C4-2B (cell line): ENCODE data around the gene MBD3.

Experiments used
- ZFX ChIP-seq: fragments of 450-650 bp; IDR thresholded peaks from 2 replicates; pipeline ENCODE4 v1.6.1; 2017
- TF ChIP-seq, protein P1 (sequence below): fragments of 450-650 bp; conservative IDR thresholded peaks from 2 replicates; pipeline ENCODE4 v1.5.1; 2017; ENCODE audit warnings: mild to moderate bottlenecking

DNA sequence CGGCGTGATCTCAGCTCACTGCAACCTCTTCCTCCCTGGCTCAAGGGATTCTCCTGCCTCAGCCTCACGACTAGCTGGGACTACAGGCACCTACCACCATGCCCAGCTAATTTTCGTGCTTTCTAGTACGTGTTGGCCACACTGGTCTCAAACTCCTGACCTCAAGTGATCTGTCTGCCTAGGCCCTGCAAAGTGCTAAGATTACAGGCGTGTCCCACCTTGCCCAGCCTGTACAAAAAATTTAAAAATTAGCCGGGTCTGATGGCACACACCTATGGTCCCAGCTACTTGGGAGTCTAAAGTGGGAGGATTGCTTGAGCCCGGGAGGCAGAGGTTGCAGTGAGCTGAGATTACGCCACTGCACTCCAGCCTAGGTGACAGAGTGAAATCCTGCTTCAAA is 19.9 kb downstream of the MBD3 start:
- no peak for TF ChIP-seq ZFX
- TF ChIP-seq, protein P1, sequence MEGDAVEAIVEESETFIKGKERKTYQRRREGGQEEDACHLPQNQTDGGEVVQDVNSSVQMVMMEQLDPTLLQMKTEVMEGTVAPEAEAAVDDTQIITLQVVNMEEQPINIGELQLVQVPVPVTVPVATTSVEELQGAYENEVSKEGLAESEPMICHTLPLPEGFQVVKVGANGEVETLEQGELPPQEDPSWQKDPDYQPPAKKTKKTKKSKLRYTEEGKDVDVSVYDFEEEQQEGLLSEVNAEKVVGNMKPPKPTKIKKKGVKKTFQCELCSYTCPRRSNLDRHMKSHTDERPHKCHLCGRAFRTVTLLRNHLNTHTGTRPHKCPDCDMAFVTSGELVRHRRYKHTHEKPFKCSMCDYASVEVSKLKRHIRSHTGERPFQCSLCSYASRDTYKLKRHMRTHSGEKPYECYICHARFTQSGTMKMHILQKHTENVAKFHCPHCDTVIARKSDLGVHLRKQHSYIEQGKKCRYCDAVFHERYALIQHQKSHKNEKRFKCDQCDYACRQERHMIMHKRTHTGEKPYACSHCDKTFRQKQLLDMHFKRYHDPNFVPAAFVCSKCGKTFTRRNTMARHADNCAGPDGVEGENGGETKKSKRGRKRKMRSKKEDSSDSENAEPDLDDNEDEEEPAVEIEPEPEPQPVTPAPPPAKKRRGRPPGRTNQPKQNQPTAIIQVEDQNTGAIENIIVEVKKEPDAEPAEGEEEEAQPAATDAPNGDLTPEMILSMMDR = no peak
